HG02642 (cell line): ENCODE data around the gene AXIN1.
A peak's percentile ranks its signal among the peaks of the same experiment; 100 is the strongest.
"Not testable (repeated sequence)": the region's sequence is repeated elsewhere in the genome, so short reads cannot be mapped to it uniquely, and the experiment has no call there.

ENCODE experiments used
- ATAC-seq: cut with Tn5 transposase; IDR thresholded peaks from one replicate; pipeline ENCODE4 v1.9.1; 2021; ENCODE audit warnings: mild to moderate bottlenecking; ENCODE audit not compliant: unreplicated experiment, poor library complexity

AXIN1 gene

GRCh38 chr16:381789-382717 is 29.5 kb upstream of the AXIN1 start, which contains the start of gene PGAP6:
Gene PGAP6 (minus strand): TSS chr16:381978. CDS start chr16:381821, 157 bp downstream.
- peak; percentile 62 for ATAC-seq

GRCh38 chr16:381012-381788 is 28.7 kb upstream of the AXIN1 start:
- ATAC-seq = peak; percentile 37

- ATAC-seq = no peak
Measured at GRCh38 chr16:380762-381011, 28.2 kb upstream of the AXIN1 start.

DNA sequence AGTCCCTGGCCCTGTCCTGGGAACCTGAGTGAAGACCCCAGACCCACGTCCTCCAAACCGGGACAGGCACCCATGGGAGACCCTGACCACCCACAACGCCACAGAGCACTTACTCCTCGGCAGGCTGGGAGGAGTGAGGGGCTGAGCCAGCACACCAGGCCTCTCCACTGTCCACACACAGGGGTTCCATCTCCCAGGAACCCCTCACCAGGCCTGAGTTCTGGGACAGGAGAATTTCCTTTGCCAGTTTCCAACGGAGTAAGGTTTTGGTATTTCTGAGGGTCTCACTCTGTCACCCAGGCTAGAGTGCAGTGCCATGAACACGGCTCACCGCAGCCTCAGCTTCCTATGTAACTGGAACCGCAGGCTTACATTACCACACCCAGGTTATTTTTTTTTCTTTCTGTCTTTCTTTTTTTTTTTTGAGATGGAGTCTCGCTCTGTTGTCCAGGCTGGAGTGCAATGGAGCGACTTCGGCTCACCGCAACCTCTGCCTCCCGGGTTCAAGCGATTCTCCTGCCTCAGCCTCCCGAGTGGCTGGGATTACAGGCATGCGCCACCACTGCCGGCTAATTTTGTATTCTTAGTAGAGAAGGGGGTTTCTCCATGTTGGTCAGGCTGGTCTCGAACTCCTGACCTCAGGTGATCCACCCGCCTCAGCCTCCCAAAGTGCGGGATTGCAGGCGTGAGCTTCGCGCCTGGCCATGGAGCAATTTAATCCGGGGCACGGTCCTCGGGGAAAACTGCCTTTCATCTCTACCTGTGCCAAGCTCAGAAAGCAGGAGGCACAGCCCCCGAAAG is 27.6 kb upstream of the AXIN1 start:
- ATAC-seq = no peak

DNA sequence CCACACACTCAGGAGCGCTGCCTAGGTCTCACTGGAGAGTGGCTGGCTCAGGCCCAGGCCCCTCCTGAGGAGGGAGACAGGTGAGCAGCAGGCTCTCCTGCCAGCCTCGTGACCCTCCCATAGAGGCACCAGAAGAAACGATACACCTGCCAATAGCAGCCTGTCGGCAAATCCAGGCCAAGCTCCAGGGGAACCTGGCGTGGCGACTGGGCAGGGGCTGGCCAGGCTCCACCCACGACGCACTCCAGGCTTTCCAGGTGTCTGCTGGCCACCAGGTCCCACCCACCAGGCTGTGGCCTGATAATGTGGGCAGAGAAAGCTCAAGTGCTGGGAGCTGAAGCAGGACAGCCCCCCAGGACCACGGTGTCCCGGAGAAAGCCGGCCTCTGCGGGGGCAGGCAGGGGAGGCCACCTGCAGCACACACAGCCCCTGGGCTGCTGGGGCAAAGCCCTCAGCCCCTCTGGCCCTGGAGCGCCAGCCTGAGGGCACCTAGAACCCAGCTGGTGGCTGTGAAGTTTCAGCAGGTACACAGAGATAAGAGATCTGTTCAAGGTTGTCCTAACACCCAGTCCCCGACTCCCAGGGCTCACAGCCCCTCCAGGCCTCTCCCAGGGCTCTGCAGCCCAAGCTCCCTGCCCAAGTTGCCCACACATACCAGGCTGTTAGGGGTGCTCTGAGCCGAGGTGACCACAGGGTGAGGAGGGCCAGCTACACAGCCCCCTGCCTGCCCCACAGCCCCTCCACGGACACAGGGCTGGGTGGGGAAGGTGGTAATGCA is 26.8 kb upstream of the AXIN1 start:
- ATAC-seq = no peak

- no peak for ATAC-seq
Measured at GRCh38 chr16:378821-379182, 26.3 kb upstream of the AXIN1 start.

DNA sequence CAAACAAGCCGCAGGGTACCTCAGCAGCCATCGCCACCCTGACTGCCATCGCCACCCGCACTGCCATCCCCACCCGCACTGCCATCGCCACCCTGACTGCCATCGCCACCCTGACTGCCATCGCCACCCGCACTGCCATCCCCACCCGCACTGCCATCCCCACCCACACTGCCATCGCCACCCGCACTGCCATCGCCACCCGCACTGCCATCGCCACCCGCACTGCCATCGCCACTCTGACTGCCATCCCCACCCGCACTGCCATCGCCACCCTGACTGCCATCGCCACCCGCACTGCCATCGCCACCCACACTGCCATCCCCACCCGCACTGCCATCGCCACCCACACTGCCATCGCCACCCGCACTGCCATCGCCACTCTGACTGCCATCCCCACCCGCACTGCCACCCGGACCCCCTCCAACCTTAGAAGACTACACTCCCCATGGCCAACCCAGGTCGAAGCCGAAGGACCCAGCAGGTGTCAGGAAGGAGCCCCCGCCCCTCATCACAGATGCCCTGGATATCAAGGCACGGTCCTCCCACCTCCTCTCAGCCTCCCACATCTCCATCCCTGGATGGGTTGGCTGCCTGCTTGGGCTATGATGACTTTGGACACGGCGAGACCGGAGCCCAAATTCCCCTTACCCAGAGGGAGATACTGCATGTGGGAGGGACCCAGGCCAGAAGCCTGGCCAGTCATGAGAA is 25.7 kb upstream of the AXIN1 start:
- ATAC-seq = not testable (repeated sequence)

GRCh38 chr16:377419-377951 is 25.0 kb upstream of the AXIN1 start:
- ATAC-seq = no peak

DNA sequence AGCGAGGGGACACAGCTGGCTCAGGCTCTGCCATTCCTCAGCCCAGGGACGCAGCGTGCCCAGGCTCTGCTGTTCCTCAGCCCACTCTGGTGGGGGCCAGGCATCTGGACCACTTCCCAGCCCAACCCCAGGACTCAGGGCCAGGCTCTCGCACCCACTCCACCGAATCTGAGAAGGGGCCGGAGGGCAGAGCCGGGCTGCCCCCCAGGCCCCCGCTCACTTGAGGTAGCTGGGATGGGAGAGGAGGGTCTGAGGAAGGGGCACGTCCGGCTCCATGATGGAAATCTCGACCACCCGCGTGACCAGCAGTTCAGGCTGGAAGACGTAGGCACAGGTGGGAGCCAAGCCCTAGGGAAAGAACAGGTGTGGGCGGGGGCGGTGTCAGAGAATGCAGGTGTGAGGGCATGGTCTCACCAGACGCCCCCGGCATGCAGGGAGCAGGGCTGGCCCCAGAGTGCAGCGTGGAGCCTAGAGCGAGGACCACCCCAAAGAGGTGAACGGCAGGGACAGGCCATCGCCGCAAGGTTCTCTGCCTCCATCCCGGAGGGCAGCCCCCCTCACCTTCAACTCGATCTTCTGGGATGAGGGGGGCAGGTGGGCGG is 24.4 kb upstream of the AXIN1 start:
- no peak for ATAC-seq

GRCh38 chr16:375927-376816 is 23.6 kb upstream of the AXIN1 start:
- ATAC-seq = no peak

DNA sequence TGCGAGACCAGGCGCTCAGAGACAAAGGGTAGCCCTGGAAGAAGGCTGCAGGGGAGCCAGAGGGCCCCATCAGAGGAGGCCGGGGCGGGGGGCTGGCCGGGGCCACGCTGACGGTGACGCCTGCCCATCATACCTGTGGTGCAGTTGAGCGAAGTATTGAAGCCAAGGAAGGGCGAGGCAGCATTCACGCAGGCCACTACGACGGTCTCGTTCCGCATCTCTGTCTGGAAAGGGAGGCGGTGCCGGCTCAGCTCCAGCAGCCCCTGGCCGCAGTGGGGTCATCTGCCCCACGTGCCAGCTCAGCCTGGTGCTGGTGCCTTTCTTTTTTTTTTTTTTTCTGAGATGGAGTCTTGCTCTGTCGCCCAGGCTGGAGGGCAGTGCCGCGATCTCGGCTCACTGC is 22.7 kb upstream of the AXIN1 start:
- no peak for ATAC-seq

DNA sequence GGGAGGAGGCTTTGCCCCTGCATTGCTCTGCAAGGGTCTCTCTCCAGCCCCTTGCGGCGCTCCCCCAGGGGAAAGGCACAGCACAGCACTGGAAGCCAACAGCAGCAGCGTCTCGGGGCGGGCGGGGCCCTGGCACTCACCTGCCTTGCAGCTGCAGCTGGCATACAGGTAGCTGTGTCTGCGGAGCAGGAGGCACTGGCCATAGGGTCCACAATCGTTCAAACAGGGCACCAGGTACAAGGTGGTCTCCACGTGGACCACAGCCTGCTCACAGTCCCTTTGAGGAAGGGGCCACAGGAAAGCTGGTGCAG is 22.0 kb upstream of the AXIN1 start:
- no peak for ATAC-seq

DNA sequence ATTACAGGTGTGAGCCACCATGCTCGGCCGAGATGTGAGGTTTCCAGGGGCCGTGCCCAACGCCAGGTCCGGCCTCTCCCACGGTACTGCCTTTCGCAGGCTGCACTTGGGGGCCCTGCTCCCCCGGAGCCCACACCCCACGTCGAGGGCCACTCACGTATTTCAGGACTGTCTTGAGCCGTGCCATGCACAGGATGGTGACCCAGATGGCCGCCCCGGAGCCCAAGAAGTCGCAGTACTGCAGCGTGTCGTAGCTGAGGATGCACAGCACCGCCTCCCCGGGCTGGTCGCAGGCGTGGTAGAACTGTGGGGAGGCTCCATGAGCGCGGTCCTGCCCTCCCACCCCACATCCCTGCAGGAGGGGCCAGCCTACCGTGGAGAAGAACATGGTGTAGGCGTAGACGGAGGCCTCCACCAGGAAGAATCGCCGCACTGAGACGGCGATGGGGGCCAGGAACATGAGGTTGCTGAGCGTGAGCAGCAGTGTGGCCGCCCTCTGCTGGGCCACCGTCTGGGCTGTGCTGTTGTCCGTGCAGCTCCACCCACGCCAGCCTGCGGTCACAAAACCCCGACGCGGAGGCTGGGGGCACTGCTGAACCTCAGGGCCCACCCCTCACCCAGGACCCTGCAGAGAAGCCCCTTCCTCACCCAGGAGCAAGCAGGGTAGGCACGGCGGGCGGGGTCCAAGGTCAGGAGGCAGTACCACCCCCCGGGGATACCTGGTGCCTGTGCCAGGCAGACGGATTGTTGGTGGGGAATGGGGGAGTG is 21.5 kb upstream of the AXIN1 start:
- ATAC-seq = no peak

- no peak for ATAC-seq
Measured at GRCh38 chr16:373020-373598, 20.6 kb upstream of the AXIN1 start.

- no peak for ATAC-seq
Measured at GRCh38 chr16:372302-372983, 19.9 kb upstream of the AXIN1 start.

DNA sequence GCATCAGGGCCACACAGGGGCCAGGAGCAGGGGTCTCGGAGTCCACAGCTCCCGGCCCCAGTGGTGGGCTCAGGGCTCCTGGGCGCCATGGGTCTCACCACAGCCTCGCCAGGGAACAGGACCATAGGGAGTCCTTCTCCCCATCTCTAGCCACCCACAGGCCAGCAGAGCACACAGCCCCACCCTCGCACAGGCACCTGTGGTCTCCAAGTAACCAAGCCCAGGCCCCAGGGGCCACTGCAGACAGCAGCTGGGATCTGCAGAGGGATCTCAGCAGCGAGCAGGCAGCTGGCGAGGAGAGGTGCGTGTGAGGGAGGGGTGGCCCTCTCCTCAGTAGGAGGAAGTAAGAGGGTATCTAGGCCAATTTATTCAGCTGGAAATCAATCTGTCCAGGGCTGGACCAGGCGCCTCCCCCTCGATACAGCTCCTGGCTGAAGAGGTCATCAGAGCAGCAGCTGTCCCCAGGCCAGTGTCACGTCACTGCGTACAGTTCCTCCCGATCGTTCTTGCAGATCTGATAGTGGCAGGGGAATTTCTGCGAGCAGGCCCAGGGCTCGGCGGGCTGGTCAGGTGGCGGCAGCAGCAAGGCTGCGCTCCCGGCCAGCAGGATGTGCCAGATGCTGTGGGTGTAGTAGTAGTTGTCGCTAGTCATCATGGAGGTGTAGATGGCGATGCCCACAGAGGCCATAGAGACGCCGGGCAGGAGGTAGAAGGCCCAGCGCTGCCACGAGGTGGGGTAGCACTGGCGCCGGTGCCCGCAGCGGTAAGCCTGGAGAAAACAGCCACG is 19.2 kb upstream of the AXIN1 start:
- ATAC-seq = no peak
